Stimulated activated CD8-positive, alpha-beta memory T cell treated with anti-CD3 and anti-CD28 coated beads, Interleukin-2, amount 100 ng/mL, for 48 hours (primary cell): ENCODE data around the gene BTRC.

Experiments
- DNase-seq, 2 donors: peaks; one replicate each; pipeline ENCODE4 v3.0.0-alpha.2; 2020; ENCODE audit warnings: low read depth in 2 of 2

Gene BTRC

DNA sequence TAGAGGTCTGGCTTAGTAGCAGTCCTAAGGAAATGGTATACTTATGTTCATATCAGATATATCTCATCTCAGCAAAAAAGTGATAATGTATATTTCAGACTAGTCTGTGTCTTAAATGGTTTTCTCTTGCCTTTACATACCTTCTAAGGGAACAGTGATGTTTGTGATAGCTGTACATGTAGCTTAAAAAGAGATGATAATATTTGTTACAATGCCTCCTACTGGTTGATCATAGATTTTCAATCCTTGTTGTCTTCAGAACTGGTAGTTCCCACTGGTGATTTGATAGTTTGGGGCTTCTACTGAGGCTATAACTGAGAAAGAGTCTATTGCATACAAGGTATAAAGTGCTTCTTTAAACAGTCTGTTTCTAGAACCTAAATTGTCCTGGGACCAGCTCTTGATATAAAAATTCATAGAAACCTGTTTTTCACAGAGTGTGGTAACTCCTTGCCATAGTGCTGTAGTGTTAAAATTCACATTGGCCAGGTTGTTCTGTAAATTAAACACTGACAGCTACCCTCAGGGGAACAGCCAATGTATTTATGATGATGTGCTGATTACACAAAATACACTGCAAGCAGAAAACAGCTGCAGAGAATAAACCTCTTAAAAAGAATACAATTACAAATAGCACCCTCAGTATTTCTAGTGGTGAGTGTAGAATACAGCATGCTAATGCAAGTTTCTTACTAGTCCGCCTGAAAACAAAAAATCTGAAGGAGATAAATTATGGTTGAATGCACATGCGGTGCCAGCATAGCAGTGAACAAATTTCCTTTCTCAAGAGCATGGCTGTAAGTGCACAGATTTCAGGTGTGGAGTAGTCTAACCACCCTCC lies 90.3 kb downstream of the BTRC start:
- no peak for DNase-seq

- no peak for DNase-seq
These were observed 92.1 kb downstream of the BTRC start for GRCh38 chr10:101446071-101446470.

GRCh38 chr10:101446947-101447346 lies 93.0 kb downstream of the BTRC start:
- DNase-seq = no peak

DNA sequence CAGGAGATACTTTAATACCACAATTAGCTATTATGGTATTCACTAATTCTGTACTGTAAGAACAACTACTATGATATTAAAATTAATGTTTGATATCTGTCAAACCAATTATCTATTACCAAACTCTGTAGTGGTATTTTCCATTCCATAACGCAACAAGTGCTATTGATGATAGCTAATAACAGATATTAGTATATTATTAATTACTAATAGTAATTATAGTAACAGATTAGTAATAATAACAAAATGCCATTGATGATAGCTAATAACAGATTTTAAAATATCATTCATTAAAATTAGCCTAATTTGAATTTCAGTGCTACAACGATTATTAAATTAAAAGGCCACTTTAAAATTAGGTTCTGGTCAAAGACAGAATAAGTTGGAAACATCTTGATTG lies 93.5 kb downstream of the BTRC start:
- no peak for DNase-seq

- DNase-seq = no peak
These were observed 96.5 kb downstream of the BTRC start for GRCh38 chr10:101450277-101451080.

DNA sequence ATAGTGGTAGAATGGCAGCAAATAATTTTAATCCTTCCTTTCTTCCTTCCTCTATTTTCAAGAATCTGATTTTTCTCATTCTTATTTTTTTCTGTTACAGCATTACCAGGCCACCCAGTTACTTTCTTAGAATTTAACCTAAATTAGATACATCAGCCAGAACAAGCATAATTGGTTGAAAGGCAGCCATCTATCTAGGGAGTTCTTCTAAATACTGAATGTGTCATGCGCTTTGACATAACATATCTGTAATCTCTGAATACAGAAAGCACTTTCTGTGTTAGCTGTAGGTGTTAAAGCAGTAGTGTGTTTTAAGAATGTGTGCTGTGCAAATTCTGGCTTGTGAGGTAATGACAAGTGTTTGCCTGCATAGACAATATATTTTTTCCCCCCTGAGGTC lies 97.3 kb downstream of the BTRC start:
- DNase-seq = no peak

DNA sequence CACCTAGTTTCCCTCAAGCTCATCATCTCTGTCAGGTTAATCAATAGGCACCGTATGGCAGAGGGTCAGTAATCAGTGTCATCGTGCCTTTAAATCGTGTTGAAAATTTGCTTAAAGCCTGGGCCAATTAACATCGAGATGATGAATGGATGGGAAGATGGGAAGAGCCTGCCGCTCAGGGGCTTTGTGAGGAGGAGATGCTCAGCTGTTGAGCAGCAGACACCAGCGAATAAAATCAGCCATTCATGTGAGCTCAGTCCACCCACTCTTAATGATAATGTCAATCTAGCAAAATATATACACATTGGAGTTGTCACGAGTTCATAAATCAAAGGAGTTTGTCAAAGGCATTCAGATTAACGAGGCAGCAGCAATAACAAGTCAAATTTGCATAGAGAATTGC lies 97.7 kb downstream of the BTRC start:
- no peak for DNase-seq

DNA sequence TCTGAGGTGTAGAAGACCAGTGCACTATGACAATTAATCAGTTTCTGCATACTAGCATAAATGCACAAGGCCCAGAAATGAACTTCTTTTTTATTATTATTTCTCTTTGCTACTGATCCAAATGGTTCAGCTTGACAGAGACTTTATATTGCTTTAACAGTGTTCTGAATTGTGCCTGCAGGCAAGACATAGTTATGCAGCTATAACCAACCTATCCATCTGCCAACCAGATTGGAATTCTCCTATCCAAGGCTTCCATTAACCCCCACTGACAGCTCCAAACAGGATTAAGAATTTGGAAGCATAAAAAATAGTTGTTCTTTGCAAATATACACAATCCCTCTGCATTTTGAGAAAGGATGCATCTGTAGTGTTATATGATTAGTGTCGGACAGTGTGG lies 98.2 kb downstream of the BTRC start:
- DNase-seq = no peak

GRCh38 chr10:101452593-101452992 lies 98.6 kb downstream of the BTRC start:
- DNase-seq = no peak

GRCh38 chr10:101453318-101453717 lies 99.4 kb downstream of the BTRC start:
- no peak for DNase-seq

- no peak for DNase-seq
These were observed 100.1 kb downstream of the BTRC start for GRCh38 chr10:101453791-101454718.

GRCh38 chr10:101458869-101459268 lies 104.9 kb downstream of the BTRC start:
- DNase-seq = no peak

GRCh38 chr10:101464082-101464481 lies 110.1 kb downstream of the BTRC start:
- DNase-seq = no peak

DNA sequence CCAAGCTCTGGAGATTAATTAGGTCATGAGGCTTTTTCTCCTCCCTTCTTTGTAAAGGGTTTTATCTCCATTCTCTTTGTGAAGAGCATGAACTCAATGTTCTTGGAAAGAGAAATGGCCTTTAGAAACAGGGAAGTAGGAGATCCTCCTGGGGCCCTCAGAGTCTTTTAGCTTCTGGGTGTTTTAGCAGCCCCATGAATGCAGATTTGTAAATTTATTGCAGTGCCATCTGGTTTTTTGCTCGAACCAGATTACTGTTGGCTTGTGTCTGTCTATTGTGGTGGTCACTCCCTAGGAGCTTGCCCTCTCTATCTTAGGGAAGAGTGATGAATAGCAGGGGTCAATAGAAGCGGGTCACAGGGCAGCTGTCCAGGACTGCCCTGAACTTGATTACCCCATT lies 110.6 kb downstream of the BTRC start:
- DNase-seq = no peak

- DNase-seq = no peak
These were observed 112.3 kb downstream of the BTRC start for GRCh38 chr10:101466016-101466912.

- no peak for DNase-seq
These were observed 113.4 kb downstream of the BTRC start for GRCh38 chr10:101467286-101467770.

DNA sequence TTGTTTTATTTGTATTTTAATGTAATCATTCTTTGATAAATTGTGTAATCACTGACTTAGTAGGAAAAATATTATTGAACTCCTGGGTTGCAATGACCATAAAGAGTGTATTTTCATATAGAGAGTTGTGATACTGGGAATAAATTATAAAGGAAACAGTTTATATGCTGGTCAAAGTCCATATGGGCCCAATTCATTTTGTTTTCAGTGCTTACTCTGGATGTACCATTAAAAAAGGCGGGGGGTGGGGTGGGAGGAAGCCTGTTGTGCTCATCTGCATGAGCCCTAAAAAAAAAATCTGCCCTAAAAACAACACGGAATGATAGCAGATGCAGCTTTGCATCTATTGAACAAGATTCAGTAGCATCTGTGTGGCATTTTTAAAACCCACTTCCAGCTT lies 114.2 kb downstream of the BTRC start:
- DNase-seq = no peak

GRCh38 chr10:101476383-101476782 lies 122.4 kb downstream of the BTRC start:
- DNase-seq = no peak

DNA sequence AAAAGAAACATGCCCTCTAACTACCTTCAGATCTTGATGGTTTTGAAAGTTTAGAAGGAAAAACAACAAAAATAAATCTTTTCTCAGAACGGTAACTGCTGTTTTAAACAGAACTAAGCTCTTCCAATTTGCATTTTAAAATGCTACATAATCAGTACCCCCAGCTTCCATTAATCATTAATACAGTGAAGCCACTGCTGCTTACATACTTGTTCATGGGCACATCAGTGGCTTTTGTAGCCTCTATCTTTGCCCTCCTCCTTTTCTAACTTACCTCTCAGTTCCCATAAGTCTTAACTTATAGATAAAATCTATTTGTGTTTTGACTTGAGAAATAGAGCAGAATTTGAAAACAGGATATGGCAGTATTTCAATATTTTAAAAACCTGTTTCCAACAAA lies 125.0 kb downstream of the BTRC start:
- no peak for DNase-seq

DNA sequence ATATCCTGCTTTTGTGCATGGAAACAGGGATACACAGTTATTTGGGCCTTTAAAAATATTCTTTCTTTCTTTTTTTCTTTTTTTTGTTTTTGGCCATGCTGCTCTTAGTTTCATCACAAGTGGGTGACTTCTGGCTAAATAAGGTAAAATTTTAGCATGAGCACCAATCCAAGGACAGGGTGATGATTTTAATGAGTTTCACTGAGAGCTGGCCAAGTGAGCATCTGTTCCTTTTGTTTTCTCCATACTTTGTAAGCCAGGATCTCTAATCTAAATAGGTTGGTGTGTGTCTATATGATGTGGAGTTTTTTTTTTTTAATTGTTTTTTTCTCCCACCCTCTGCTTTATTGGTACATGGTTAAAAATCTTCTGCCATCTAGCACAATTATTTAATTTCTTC lies 127.3 kb downstream of the BTRC start:
- no peak for DNase-seq

DNA sequence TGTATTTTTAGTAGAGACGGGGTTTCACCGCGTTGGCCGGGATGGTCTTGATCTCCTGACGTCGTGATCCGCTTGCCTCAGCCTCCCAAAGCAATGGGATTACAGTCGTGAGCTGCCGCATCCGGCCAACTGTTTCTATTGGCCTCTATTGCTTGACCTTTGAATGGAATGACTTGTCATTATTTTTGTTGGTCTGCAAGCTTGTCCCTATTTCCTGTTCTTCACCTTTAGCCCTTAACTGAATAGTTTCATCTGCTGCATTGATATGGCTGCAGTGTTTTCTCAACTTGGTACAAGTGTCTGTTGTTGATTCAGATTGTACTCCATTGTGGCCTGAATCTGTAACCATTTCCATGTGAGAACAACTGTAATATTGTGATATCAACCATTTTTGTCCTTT lies 128.6 kb downstream of the BTRC start:
- DNase-seq = no peak
